Stimulated activated CD8-positive, alpha-beta memory T cell treated with anti-CD3 and anti-CD28 coated beads, Interleukin-7, amount 100 ng/mL, for 48 hours (primary cell): Measurements from ENCODE around the gene COX7A2L.
"Not testable (repeated sequence)": the region's sequence is repeated elsewhere in the genome, so short reads cannot be mapped to it uniquely, and the experiment has no call there.

ENCODE experiments used
- DNase-seq, 2 donors: peaks; one replicate each; pipeline ENCODE4 v3.0.0-alpha.2; 2020; ENCODE audit warnings: low read depth in 1 of 2; ENCODE audit errors: extremely low read depth in 1 of 2

COX7A2L gene

DNA sequence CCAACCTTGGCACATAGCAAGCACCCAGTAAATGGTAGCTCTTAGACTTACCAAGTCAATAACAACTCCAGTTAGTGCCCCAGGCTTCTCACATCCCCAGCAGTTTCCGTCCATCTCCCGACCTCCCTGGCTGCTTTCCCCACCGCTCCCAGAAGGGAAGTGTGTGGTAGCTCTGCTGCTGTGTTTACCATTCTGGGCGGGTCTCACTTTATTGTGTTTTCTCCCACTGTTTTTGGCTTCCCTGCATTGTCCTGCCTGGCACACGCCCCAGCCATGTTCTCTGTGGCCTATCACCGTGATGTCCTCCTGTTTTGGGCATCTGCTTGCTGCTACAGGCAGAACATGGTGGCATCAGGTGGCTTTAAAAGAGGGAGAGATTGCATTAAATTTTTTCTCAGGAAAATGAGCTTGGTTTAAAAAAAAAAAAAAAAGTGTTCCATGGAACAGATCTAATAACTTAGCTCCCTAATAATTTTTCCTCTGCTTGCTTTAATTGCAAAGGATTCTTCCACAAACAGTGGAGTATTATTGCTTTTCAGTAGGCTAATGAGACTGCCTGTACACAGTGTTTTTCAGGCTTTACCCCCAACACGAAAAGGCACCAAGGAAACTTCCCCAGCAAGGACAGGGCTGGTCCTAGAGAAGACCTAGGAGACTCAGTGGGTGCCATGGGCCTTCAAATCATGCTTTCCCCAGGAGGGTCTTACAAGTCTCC is 8.0 kb upstream of the COX7A2L start:
- DNase-seq: no peak

- no peak for DNase-seq
Measured at GRCh38 chr2:42367835-42368234, 6.8 kb upstream of the COX7A2L start.

DNA sequence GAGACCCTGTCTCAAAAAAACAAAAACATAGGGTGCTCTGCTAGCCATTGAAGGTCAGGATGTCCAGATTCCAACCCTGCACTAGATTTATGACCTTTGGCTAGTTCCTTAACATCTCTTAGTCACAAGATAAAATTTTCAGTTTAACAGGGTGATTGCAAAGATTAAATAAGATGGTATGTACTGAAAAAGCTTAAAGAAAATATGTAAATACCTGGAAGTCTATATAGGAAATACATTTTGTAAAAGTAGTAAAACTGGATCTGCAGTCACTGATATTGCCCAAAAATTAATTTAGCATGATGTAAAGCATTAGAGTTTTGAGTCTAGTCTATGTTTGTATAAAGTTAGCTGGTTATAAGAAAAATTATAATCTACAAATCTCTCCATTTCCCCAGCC is 5.4 kb upstream of the COX7A2L start:
- no peak for DNase-seq

DNA sequence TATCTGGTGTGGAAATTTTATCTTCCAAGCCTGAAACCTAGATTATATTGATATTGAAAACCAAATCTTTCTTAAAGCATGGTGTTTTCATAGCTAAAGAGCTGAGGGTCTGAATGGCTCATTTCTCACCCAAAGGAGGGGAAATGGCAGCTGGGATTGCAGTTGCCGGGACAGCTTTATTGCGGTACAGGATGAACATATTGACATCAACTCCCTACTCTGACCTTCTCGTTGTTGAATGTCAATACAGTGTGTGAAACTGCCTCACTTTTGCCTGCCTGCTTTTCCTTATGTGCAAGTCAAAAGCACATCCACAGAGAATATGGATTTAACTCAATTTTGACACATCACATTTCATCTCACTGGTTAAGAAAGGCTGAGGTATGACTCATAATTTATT is 3.6 kb upstream of the COX7A2L start:
- no peak for DNase-seq

DNA sequence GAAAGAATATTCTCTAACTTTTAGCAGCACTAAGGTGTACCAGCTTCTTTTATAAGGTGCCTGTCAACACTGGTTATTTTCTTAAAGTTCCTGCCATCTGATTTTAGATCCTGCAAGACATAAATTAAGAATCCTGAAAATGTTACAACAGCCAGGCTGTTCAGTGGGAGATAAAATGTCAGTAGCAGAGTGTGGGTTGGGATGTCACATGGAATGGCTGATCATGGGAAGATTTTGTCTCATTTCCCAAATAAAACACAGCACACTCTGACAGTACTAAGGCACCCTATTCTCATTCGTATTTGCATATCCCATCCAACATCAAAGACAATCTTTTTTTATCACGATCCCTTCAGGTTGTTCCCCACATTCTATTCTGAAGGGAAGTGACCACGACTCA is 2.4 kb upstream of the COX7A2L start:
- no peak for DNase-seq

DNA sequence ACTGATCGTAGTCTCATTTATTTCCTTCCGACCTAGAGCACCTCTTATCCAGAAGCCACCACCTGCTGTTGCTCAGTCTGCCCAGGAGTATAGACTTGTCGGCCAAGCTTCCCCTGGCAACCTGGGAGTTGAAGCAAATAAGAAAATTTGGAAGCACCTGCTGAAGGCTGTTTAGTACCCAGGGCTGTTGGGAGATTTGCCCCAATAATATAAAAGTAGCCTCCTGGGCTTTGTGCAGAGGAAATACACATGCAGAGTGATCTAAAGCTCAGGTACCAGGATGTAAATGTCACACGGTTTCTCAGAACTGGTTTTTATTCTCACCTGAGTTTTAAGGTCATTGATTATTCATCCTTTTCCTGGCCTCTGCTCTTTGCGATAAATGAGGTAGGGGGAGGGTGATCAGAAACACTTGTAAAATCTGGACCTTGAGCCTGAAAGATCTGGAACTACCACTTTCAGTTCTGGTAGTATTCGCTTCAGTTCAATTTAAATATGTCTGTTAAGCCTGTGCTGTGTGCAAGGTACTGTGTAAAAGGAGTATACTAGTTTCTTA is 789 bp upstream of the COX7A2L start:
- no peak for DNase-seq

- no peak for DNase-seq
Measured at GRCh38 chr2:42360493-42360889, 526 bp downstream of the COX7A2L start.

- DNase-seq: peak in 1 of 2 donors; percentile 10
Measured at GRCh38 chr2:42359965-42360483, 993 bp downstream of the COX7A2L start.

DNA sequence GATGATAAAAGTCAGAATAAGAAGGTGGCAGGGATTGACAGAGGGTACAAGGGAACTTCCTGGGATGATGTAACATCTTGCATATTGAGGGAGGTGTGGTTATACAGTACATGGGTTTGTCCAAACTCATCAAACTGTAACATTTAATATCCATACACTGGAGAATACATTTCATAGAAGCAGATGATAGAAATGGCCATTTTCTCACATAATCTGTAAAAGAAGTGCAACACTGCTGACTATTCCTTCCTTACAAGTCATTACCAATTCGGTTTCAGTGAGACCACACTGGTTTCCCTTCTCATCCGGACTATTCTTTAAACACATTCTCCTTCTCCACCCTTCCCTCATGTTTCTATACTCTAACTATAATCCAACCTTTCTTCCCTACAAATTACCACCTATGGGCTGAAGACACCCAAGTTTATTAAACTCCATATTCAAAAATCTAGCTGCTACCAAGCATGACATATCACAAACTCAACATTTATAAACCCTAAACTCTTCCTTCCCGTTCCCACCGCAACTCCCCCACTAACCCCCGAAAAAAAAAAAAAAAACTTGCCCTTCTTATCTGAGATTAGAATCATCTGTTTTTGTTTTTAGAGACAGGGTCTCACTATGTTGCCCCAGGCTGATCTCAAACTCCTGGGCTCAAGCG is 1.6 kb downstream of the COX7A2L start:
- no peak for DNase-seq

GRCh38 chr2:42353792-42354429 is 7.1 kb downstream of the COX7A2L start:
- no peak for DNase-seq

GRCh38 chr2:42351864-42352263 is 9.2 kb downstream of the COX7A2L start:
- no peak for DNase-seq

GRCh38 chr2:42350434-42351063 is 10.5 kb downstream of the COX7A2L start:
- no peak for DNase-seq

DNA sequence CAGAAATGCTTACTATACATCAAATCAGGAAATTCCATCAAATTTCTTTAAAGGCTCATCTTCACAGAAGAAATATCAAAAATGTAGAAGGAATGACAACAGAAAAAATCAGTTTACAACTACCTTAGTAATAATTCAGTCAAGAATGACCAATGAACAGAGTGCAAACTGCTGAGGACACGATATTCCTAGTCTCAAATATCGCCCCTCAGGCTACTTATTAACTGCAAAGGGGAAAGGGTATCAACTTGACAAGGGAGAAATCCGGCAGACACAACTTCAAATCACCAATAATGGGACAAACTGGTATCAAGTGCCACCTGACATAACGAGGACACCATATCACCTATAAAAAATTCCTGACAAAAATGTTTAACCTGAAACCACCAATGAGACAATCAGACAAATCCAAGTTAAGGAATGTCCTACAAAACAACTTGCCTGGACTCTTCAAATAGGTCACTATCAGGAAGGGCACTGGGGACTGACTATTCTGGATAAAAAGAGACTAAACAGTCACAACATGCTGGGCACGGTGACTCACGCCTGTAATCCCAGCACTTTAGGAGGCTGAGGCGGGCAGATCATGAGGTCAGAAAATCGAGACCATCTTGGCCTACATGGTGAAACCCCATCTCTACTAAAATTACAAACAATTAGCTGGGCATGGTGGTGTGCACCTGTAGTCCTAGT is 12.8 kb downstream of the COX7A2L start:
- DNase-seq: no peak

DNA sequence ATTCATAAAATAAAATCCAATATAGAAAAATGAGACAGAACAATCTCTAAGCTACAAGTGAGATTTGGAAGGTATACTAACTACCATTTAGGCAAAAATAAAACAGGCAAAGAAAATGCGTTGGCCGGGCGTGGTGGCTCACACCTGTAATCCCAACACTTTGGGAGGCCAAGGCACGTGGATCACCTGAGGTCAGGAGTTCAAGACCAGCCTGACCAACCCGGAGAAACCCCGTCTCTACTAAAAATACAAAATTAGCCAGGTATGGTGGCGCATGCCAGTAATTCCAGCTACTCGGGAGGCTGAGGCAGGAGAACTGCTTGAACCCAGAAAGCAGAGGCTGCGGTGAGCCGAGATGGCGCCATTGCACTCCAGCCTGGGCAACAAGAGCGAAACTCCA is 13.5 kb downstream of the COX7A2L start:
- DNase-seq: not testable (repeated sequence)

- not testable (repeated sequence) for DNase-seq
Measured at GRCh38 chr2:42346856-42347255, 14.2 kb downstream of the COX7A2L start.

DNA sequence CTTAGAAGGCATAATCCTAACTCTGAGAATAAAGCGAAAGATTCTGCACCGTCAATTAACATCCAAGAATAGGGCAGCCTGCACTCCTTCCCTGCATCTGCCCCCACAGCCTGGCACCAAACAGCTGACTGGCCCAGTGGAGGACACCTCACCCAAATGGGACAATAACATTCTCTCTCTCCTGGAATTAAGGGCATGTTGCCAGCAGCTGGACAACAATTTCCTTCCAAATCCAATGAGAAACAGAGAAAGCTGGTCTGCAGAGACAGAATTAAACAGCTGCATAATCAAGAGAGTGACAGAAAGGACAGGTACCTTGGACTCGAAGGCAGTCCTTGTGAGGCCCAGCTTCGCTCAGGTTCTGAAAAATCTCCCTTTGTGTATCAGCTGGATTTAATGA is 15.0 kb downstream of the COX7A2L start:
- no peak for DNase-seq

DNA sequence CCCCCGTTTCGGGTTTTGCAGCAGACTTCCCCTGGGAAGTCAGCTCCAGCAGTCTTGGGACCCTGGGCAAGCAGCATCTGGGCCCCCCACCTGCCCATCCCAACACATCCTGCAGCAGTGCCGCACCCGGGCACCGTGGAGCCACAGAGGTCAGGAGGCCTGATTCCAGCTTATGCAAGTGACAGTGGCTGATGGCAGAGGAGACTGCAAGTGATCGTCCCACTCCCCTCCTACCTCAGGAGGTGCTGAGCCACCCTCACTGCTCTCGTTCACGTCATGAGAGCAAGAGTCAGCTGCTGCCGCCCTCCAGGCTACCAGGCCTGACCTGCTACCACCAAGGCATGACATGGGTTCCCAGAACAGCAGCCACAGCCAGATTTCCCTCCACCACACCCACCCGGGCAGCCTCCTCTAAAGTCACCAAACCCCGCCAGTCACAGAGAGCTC is 18.2 kb downstream of the COX7A2L start:
- DNase-seq: no peak

- no peak for DNase-seq
Measured at GRCh38 chr2:42342061-42342794, 18.8 kb downstream of the COX7A2L start.

DNA sequence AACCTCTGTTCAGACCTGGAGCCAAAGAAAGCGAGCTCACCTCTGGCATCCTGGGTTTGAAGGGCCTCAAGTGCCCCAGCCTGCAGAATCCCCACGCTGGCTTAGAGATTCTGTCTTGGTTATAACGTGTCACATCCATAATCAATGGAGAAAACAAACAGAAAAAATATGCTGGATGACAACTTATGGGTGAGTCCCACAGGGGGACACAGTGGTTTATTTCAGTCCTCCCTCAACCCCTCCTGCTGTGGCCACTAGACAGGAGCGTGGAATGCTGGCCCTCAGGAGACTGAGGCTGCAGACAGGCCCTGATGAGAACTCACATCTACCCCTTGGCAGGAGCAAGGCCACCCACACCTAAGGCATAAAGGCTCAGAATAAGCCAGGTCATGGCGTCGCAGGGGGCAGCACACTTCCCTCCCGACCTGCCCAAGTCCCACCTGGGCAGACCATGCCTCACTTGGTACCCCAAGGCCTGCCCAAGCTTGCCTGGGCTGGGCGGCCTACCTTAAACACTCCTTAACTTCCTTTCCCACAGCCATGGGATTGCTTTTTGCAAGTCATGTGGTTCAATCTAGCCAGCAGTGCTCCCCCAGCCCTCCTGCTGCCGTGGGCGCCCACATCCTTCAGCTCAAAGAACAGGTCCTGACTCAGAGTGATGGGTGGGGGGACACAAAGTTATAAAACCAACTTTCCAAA is 19.9 kb downstream of the COX7A2L start:
- DNase-seq: no peak
